Activated CD4-positive, CD25-positive, alpha-beta regulatory T cell treated with anti-CD3 and anti-CD28 coated beads, Interleukin-2, amount 50 U/mL, for 24 hours (primary cell): ENCODE data around the gene CCDC190.
"Not testable (repeated sequence)": the region's sequence is repeated elsewhere in the genome, so short reads cannot be mapped to it uniquely, and the experiment has no call there.

ENCODE experiments used
- ATAC-seq, 2 donors: fragments of 150-1000 bp; cut with Tn5 transposase; one replicate each; pipeline ENCODE4 v1.10.0; 2021; ENCODE audit warnings: mild to moderate bottlenecking in 1 of 2, moderate library complexity in 1 of 2

The CCDC190 gene

GRCh38 chr1:162861101-162861500 lies at the start of gene CCDC190:
Gene CCDC190 (minus strand): TSS chr1:162861175. CDS start chr1:162859646, 1,529 bp downstream.
- no peak for ATAC-seq

- no peak for ATAC-seq
Observed at GRCh38 chr1:162910161-162910560, 49.2 kb upstream of the CCDC190 start.

GRCh38 chr1:162908780-162909179 lies 47.8 kb upstream of the CCDC190 start:
- no peak for ATAC-seq

- ATAC-seq, result no peak
Observed at GRCh38 chr1:162908236-162908635, 47.3 kb upstream of the CCDC190 start.

- no peak for ATAC-seq
Observed at GRCh38 chr1:162906485-162906884, 45.5 kb upstream of the CCDC190 start.

GRCh38 chr1:162905174-162906158 lies 44.5 kb upstream of the CCDC190 start:
- no peak for ATAC-seq

GRCh38 chr1:162904579-162904978 lies 43.6 kb upstream of the CCDC190 start:
- ATAC-seq, result no peak

- ATAC-seq, result no peak
Observed at GRCh38 chr1:162904023-162904422, 43.0 kb upstream of the CCDC190 start.

- no peak for ATAC-seq
Observed at GRCh38 chr1:162903246-162903645, 42.3 kb upstream of the CCDC190 start.

- no peak for ATAC-seq
Observed at GRCh38 chr1:162902416-162902815, 41.4 kb upstream of the CCDC190 start.

- ATAC-seq, result no peak
Observed at GRCh38 chr1:162901243-162901642, 40.3 kb upstream of the CCDC190 start.

GRCh38 chr1:162899422-162900146 lies 38.6 kb upstream of the CCDC190 start:
- ATAC-seq, result no peak

- ATAC-seq, result no peak
Observed at GRCh38 chr1:162893612-162893908, 32.6 kb upstream of the CCDC190 start.

GRCh38 chr1:162892906-162893611 lies 32.1 kb upstream of the CCDC190 start:
- no peak for ATAC-seq

- ATAC-seq, result no peak
Observed at GRCh38 chr1:162889989-162890388, 29.0 kb upstream of the CCDC190 start.

- no peak for ATAC-seq
Observed at GRCh38 chr1:162886705-162887104, 25.7 kb upstream of the CCDC190 start.

- ATAC-seq, result no peak
Observed at GRCh38 chr1:162885265-162885664, 24.3 kb upstream of the CCDC190 start.

GRCh38 chr1:162884831-162885230 lies 23.9 kb upstream of the CCDC190 start:
- ATAC-seq, result no peak

GRCh38 chr1:162882248-162882674 lies 21.3 kb upstream of the CCDC190 start:
- no peak for ATAC-seq

- ATAC-seq, result no peak
Observed at GRCh38 chr1:162881590-162881989, 20.6 kb upstream of the CCDC190 start.

GRCh38 chr1:162880617-162881016 lies 19.6 kb upstream of the CCDC190 start:
- ATAC-seq, result not testable (repeated sequence)

GRCh38 chr1:162878000-162878596 lies 17.1 kb upstream of the CCDC190 start:
- no peak for ATAC-seq

GRCh38 chr1:162877412-162877811 lies 16.4 kb upstream of the CCDC190 start:
- ATAC-seq, result no peak
